Measurements from ENCODE around the gene ADAMTS2.

ADAMTS2 gene

DNA sequence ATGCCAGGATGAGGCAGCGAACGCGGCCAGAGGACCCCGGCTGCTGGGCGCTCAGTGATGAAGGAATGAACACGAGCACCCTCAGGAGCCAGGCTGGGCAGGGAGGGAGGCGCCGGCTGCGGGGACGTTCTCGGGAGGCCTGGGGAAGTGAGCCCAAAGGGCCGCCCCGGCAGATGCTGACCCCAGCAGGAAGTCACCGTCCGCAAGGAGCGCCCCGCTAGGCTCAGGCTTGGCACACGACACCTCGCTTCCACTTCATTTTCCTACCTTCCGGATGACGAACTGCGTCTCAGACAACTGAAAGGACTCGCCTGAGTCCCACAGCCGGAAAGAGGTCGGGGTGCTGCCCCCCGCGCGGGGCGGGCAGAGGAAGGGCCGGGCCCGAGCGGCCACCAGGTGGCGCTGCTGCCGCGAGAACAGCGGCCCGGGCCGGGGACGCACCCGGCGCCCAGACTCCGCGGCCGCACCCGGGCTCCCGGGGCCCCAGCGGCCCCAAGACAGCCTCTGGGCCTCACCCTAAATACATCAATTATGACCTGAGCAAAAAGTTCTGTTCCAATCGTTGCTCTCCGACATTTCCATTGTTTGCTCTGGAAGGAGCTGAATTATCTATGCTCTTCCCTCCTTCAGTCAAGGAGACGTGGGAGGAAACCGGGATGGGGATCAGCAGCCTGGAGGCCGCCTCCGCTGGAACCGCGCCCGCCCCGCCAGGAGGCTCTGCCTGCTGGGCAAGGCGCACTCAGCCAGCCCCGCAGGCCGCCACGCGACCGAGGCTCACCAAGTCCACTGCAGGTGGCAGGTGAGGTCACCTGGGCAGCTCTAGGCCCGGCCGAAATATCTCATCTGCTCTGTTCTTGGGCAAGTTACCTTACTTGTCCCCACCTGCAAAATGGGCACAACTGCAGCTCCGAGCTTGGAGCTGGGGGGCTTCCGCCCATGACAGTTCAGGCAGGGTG, 178.1 kb downstream of the ADAMTS2 start:
- DNase-seq (ENCODE audit: low spot score) (peak; percentile 65), ATAC-seq (ENCODE audit: low read depth) (peak; percentile 44; the same call in 1 of the 3 replicates)
- no peak overlapping the region for H3K27ac ChIP-seq (ENCODE audit: poor library complexity, severe bottlenecking)
- H3K4me3 ChIP-seq (ENCODE audit: severe bottlenecking) = no peak overlapping the region
- H3K9me3 ChIP-seq (ENCODE audit: severe bottlenecking) = peaks cover 8% of the 10 kb centered on the region
- TF ChIP-seq, protein P1, sequence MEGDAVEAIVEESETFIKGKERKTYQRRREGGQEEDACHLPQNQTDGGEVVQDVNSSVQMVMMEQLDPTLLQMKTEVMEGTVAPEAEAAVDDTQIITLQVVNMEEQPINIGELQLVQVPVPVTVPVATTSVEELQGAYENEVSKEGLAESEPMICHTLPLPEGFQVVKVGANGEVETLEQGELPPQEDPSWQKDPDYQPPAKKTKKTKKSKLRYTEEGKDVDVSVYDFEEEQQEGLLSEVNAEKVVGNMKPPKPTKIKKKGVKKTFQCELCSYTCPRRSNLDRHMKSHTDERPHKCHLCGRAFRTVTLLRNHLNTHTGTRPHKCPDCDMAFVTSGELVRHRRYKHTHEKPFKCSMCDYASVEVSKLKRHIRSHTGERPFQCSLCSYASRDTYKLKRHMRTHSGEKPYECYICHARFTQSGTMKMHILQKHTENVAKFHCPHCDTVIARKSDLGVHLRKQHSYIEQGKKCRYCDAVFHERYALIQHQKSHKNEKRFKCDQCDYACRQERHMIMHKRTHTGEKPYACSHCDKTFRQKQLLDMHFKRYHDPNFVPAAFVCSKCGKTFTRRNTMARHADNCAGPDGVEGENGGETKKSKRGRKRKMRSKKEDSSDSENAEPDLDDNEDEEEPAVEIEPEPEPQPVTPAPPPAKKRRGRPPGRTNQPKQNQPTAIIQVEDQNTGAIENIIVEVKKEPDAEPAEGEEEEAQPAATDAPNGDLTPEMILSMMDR (IDR thresholded peaks at IDR 0.05; ENCODE audit: poor library complexity, severe bottlenecking) = peak; percentile 80
- no peaks in the 10 kb centered on the region for H3K4me1 ChIP-seq (ENCODE audit: insufficient read depth, poor library complexity, severe bottlenecking)
- H3K27me3 ChIP-seq (ENCODE audit: insufficient read depth, poor library complexity, severe bottlenecking) = no peaks in the 10 kb centered on the region
- no peaks in the 10 kb centered on the region for H3K36me3 ChIP-seq (ENCODE audit: low read depth)

DNA sequence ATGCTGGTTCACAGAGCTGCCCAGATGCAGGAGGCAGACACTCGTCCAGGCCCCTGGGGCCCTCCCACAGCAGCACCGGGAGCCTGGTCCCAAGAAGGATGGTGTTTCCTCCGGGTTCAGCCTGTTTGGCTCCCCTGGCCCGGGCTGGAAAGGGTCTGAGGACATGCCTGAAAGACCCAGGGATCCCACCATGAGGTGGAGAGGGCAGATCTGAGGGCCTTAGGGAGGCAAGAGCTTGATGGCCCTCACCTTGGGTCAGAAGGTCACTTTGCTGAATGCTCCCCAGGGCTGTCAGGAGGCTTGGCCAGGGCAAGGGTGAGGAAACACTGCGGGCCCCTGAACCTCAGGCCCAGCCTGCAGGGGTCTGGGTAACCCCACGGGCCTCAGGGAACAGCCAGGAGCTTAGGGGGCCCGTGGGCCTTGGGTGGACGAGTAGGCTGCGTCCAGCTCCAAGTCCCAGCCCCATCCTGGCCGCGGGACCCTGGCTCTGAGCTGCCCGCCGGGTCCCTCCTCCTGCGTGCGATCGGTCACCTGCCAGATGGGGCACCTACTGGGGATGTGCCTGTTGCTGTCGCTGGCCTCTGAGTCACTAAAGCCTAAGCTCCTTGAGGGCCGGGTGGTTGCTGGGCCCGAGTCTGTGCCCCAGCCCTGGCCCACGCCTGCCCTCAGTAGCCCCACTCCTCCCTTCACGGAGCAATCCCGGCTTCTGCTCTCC, 178.9 kb downstream of the ADAMTS2 start:
- Histone ChIP-seq H3K27ac (ENCODE audit: poor library complexity, severe bottlenecking) (no peak overlapping the region), H3K27me3 (ENCODE audit: insufficient read depth, poor library complexity, severe bottlenecking) (no peaks in the 10 kb centered on the region), H3K36me3 (ENCODE audit: low read depth) (no peaks in the 10 kb centered on the region), H3K4me3 (ENCODE audit: severe bottlenecking) (no peak overlapping the region), H3K4me1 (ENCODE audit: insufficient read depth, poor library complexity, severe bottlenecking) (no peaks in the 10 kb centered on the region), H3K9me3 (ENCODE audit: severe bottlenecking) (peaks cover 10% of the 10 kb centered on the region)
- DNase-seq (ENCODE audit: low spot score) (peak; percentile 56), ATAC-seq (ENCODE audit: low read depth) (no peak)
- TF ChIP-seq, protein P1 (IDR thresholded peaks at IDR 0.05; ENCODE audit: poor library complexity, severe bottlenecking) = no peak

DNA sequence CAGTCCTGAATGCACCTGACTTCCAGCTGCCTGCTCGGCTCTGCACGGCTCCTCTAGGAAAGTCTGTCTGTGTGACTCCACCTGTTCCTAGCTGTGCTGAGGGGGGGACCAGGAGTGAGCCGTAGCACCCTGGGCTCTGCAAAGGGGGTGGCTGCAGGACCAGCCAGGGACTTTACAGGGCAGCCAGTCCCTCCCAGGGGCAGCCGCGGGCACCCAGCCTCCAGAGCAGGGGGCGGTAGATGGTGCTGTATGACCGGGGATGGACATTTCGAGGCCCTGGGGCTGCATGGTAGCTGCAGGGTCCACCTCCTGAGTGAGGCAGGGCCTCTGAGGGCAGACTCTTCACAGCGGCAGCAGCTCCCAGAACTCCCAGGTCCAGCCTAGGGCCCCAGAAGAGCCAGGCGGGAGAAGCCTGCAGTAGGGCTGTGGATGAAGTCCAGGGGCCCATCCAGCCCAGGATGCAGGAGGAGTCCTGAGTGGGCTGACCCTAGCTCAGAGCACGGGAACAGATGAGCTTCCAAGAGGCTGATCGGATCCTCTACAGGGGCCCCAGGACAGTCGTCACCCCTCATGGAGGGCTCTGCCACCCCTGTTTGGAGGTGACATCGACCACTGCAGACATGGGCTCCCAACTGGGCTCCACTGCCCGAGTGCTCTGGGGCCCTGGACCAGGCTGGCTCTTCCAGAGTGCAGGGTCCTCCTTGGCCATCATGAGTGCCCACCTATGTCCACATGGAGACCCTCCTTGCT, 179.7 kb downstream of the ADAMTS2 start:
- ATAC-seq (ENCODE audit: low read depth) (peak; percentile 15; the same call in 1 of the 3 replicates), DNase-seq (ENCODE audit: low spot score) (peak; percentile 49)
- Histone ChIP-seq H3K27ac (ENCODE audit: poor library complexity, severe bottlenecking) (no peak overlapping the region), H3K27me3 (ENCODE audit: insufficient read depth, poor library complexity, severe bottlenecking) (no peaks in the 10 kb centered on the region), H3K9me3 (ENCODE audit: severe bottlenecking) (peaks cover 10% of the 10 kb centered on the region), H3K4me3 (ENCODE audit: severe bottlenecking) (no peak overlapping the region), H3K4me1 (ENCODE audit: insufficient read depth, poor library complexity, severe bottlenecking) (no peaks in the 10 kb centered on the region), H3K36me3 (ENCODE audit: low read depth) (no peaks in the 10 kb centered on the region)
- TF ChIP-seq, protein P1 (IDR thresholded peaks at IDR 0.05; ENCODE audit: poor library complexity, severe bottlenecking) = no peak

DNA sequence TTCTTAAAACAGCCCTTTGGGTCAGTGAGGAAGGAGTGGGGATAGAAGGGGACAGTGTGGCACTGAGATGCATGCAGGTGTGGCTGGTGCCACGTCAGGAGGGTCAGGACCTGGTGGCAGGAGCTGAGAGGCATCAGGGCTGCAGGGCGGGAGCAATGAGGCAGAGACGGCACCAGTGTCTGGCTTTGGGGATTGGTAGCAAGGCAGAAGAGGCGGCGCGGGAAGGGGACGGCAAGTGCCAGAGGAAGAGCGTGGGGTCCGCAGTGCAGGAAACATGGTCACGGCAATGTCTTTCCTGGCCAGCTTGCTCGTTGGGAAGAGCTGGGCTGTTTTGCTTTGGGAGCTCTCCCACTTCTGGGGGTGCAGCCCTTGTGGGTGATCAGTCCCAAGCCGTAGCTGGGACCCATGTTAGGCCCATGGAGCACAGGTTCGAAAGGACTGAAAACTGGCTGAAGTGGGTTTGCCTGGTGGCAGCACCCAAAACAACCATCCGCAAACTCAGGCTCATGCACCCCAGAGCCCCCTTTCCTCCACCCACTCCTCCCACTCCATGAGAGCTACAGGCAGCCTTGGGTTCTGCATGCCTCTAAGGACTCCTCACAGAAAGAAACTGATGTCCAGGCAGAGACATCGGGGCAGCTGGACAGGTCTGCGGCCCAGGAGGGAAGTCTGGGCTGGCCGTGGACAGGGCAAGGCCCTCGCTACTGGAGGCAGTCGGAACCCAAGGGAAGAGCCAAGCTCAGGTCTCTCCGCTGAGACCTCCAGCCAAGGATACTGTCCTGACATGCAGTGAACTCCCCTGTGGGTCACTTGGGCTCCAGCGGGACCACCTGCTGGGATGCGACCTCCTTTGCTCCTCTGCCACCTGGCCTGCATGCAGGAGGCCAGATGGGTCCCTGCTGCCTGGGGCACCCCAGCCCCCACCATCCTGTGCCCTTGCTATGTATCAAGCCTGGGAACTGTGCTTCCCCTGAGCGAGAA, 180.6 kb downstream of the ADAMTS2 start:
- peak; percentile 61 for DNase-seq (ENCODE audit: low spot score)
- TF ChIP-seq, protein P1 (IDR thresholded peaks at IDR 0.05; ENCODE audit: poor library complexity, severe bottlenecking) = no peak

More for the DNA sequence above, 180.6 kb downstream of the ADAMTS2 start:
- peaks cover 10% of the 10 kb centered on the region for H3K9me3 ChIP-seq (ENCODE audit: severe bottlenecking)
- no peaks in the 10 kb centered on the region for H3K36me3 ChIP-seq (ENCODE audit: low read depth)
- H3K4me1 ChIP-seq (ENCODE audit: insufficient read depth, poor library complexity, severe bottlenecking) = no peaks in the 10 kb centered on the region
- H3K27ac ChIP-seq (ENCODE audit: poor library complexity, severe bottlenecking) = no peak overlapping the region
- H3K4me3 ChIP-seq (ENCODE audit: severe bottlenecking) = no peak overlapping the region
- no peak for ATAC-seq (ENCODE audit: low read depth)
- no peaks in the 10 kb centered on the region for H3K27me3 ChIP-seq (ENCODE audit: insufficient read depth, poor library complexity, severe bottlenecking)

Measured in RWPE2 (cell line).